HEK293 (cell line): ENCODE results near the gene PARVA.

Experiments used
- CTCF ChIA-PET: fragments of 350-600 bp; formaldehyde crosslinking; extraction: SDS; loops from one replicate; lab custom pipeline; 2021; ENCODE audit warnings: antibody characterized with exemption; lab: Yijun Ruan, JAX
- POLR2A ChIA-PET: fragments of 300-600 bp; formaldehyde crosslinking; extraction: SDS; loops from one replicate; lab custom pipeline; 2020; ENCODE audit warnings: antibody characterized with exemption, inconsistent platforms; lab: Yijun Ruan, JAX
- H3K27ac ChIP-seq: fragments of 200-500 bp; sonication (Bioruptor generic); 2 replicates; pipeline ENCODE4 v1.5.1; 2014; ENCODE audit warnings: low read depth, low read length, control low read depth, inconsistent platforms; ENCODE audit errors: extremely low read depth
- H3K36me3 ChIP-seq, 2 experiments: fragments of 200-500 bp in 1 of 2; sonication (Bioruptor generic) in 1 of 2; 1 replicate in 1 of 2; 2 replicates in 1 of 2; pipeline ENCODE4 v1.5.1; 2014 to 2017; ENCODE audit warnings: inconsistent platforms in 2 of 2, low read length in 2 of 2; ENCODE audit not compliant: control insufficient read depth in 2 of 2, insufficient read depth in 1 of 2
- H3K4me1 ChIP-seq: fragments of 200-500 bp; sonication (Bioruptor generic); 2 replicates; pipeline ENCODE4 v1.5.1; 2014; ENCODE audit warnings: mild to moderate bottlenecking, low read length, inconsistent platforms; ENCODE audit not compliant: control insufficient read depth, insufficient read depth
- H3K4me3 ChIP-seq: 2 replicates; pipeline ENCODE4 v1.5.1; 2011; ENCODE audit warnings: low read depth, mild to moderate bottlenecking, control low read depth, low read length, moderate library complexity
- H3K9me3 ChIP-seq: fragments of 200-500 bp; sonication (Bioruptor generic); 2 replicates; pipeline ENCODE4 v1.5.1; 2014; ENCODE audit warnings: low read depth, low read length, inconsistent platforms; ENCODE audit not compliant: control insufficient read depth, insufficient read depth
- FEZF1 ChIP-seq: fragments of 450-650 bp; formaldehyde crosslinking; IDR thresholded peaks from 2 replicates; pipeline ENCODE4 v1.5.1; 2016; ENCODE audit warnings: missing biosample characterization, missing genetic modification characterization
- MZF1 ChIP-seq: fragments of 450-650 bp; formaldehyde crosslinking; IDR thresholded peaks from 2 replicates; pipeline ENCODE4 v1.5.1; 2017; ENCODE audit warnings: missing biosample characterization, missing genetic modification characterization, borderline replicate concordance
- OSR2 ChIP-seq: fragments of 450-650 bp; formaldehyde crosslinking; IDR thresholded peaks from 2 replicates; pipeline ENCODE4 v1.5.1; 2016; ENCODE audit warnings: missing biosample characterization, missing genetic modification characterization
- RBAK ChIP-seq: fragments of 450-650 bp; formaldehyde crosslinking; IDR thresholded peaks from 2 replicates; pipeline ENCODE4 v1.5.1; 2016; ENCODE audit warnings: missing biosample characterization, missing genetic modification characterization
- REPIN1 ChIP-seq: fragments of 450-650 bp; formaldehyde crosslinking; IDR thresholded peaks from 2 replicates; pipeline ENCODE4 v1.5.1; 2017; ENCODE audit warnings: missing biosample characterization, missing genetic modification characterization, low read depth
- SETDB1 ChIP-seq: IDR thresholded peaks from one replicate; pipeline ENCODE4 v1.6.1; 2017; ENCODE audit warnings: mild to moderate bottlenecking, low read length, moderate library complexity, mixed read lengths; ENCODE audit not compliant: insufficient read length
- ZBTB17 ChIP-seq: fragments of 450-650 bp; formaldehyde crosslinking; IDR thresholded peaks from 2 replicates; pipeline ENCODE4 v1.5.1; 2016; ENCODE audit warnings: missing biosample characterization, missing genetic modification characterization
- ZNF184 ChIP-seq: fragments of 450-650 bp; IDR thresholded peaks from 2 replicates; pipeline ENCODE4 v1.5.1; 2018; ENCODE audit warnings: missing biosample characterization, mild to moderate bottlenecking, missing genetic modification characterization
- ZNF214 ChIP-seq: fragments of 450-650 bp; formaldehyde crosslinking; IDR thresholded peaks from 2 replicates; pipeline ENCODE4 v1.5.1; 2017; ENCODE audit warnings: missing biosample characterization, mild to moderate bottlenecking, missing genetic modification characterization, borderline replicate concordance
- ZNF223 ChIP-seq: fragments of 450-650 bp; formaldehyde crosslinking; IDR thresholded peaks from 2 replicates; pipeline ENCODE4 v1.5.1; 2016; ENCODE audit warnings: missing biosample characterization, missing genetic modification characterization
- ZNF366 ChIP-seq: fragments of 450-650 bp; formaldehyde crosslinking; conservative IDR thresholded peaks from 2 replicates; pipeline ENCODE4 v1.5.1; 2016; ENCODE audit warnings: missing biosample characterization, missing genetic modification characterization
- ZNF391 ChIP-seq: fragments of 450-650 bp; formaldehyde crosslinking; IDR thresholded peaks from 2 replicates; pipeline ENCODE4 v1.5.1; 2016; ENCODE audit warnings: low read depth, missing biosample characterization, missing genetic modification characterization, borderline replicate concordance
- ZNF398 ChIP-seq: fragments of 450-650 bp; formaldehyde crosslinking; IDR thresholded peaks from 2 replicates; pipeline ENCODE4 v1.5.1; 2017; ENCODE audit warnings: missing biosample characterization, missing genetic modification characterization
- ZNF488 ChIP-seq: fragments of 450-650 bp; formaldehyde crosslinking; IDR thresholded peaks from 2 replicates; pipeline ENCODE4 v1.5.1; 2016; ENCODE audit warnings: missing biosample characterization, missing genetic modification characterization
- ZNF510 ChIP-seq: fragments of 450-650 bp; formaldehyde crosslinking; IDR thresholded peaks from 2 replicates; pipeline ENCODE4 v1.5.1; 2018; ENCODE audit warnings: mild to moderate bottlenecking, missing genetic modification characterization, missing biosample characterization; ENCODE audit not compliant: insufficient replicate concordance
- ZNF529 ChIP-seq: fragments of 450-650 bp; formaldehyde crosslinking; IDR thresholded peaks from 2 replicates; pipeline ENCODE4 v1.5.1; 2017; ENCODE audit warnings: missing genetic modification characterization, missing biosample characterization; ENCODE audit not compliant: insufficient replicate concordance
- ZNF645 ChIP-seq: fragments of 450-650 bp; formaldehyde crosslinking; IDR thresholded peaks from 2 replicates; pipeline ENCODE4; 2016; ENCODE audit warnings: missing biosample characterization, missing genetic modification characterization
- ZNF664 ChIP-seq: fragments of 450-650 bp; formaldehyde crosslinking; IDR thresholded peaks from 2 replicates; pipeline ENCODE4 v1.5.1; 2016; ENCODE audit warnings: missing biosample characterization, missing genetic modification characterization
- ZNF776 ChIP-seq: fragments of 450-650 bp; formaldehyde crosslinking; IDR thresholded peaks from 2 replicates; pipeline ENCODE4 v1.5.0; 2017; ENCODE audit warnings: missing biosample characterization, missing genetic modification characterization, borderline replicate concordance
- ZNF791 ChIP-seq: fragments of 450-650 bp; formaldehyde crosslinking; IDR thresholded peaks from 2 replicates; pipeline ENCODE4 v1.5.1; 2016; ENCODE audit warnings: missing biosample characterization, missing genetic modification characterization
- ZNF843 ChIP-seq: fragments of 450-650 bp; formaldehyde crosslinking; IDR thresholded peaks from 2 replicates; pipeline ENCODE4 v1.5.1; 2016; ENCODE audit warnings: missing biosample characterization, missing genetic modification characterization
- ZSCAN16 ChIP-seq: fragments of 450-650 bp; formaldehyde crosslinking; IDR thresholded peaks from 2 replicates; pipeline ENCODE4 v1.5.1; 2016; ENCODE audit warnings: missing biosample characterization, missing genetic modification characterization
- TF ChIP-seq, protein P1 (sequence below): fragments of 450-650 bp; formaldehyde crosslinking; IDR thresholded peaks from 2 replicates; pipeline ENCODE4 v1.5.1; 2016; ENCODE audit warnings: missing biosample characterization, missing genetic modification characterization
- TF ChIP-seq, protein P2 (sequence below): fragments of 450-650 bp; formaldehyde crosslinking; IDR thresholded peaks from 2 replicates; pipeline ENCODE4 v1.5.1; 2016; ENCODE audit warnings: missing biosample characterization, missing genetic modification characterization

PARVA gene

GRCh38 chr11:12539572-12539971 is 162.2 kb downstream of the PARVA start (continued):
- TF ChIP-seq, protein P1, sequence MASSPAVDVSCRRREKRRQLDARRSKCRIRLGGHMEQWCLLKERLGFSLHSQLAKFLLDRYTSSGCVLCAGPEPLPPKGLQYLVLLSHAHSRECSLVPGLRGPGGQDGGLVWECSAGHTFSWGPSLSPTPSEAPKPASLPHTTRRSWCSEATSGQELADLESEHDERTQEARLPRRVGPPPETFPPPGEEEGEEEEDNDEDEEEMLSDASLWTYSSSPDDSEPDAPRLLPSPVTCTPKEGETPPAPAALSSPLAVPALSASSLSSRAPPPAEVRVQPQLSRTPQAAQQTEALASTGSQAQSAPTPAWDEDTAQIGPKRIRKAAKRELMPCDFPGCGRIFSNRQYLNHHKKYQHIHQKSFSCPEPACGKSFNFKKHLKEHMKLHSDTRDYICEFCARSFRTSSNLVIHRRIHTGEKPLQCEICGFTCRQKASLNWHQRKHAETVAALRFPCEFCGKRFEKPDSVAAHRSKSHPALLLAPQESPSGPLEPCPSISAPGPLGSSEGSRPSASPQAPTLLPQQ (tag by site-specific recombination): no peak
- no peak for TF ChIP-seq OSR2
- TF ChIP-seq ZNF214 (tag by site-specific recombination): no peak
- no peak for TF ChIP-seq ZNF488
- TF ChIP-seq, all 188 proteins: peak for 0

- no peaks in the 10 kb centered on the region for H3K4me1 ChIP-seq
- no peaks in the 10 kb centered on the region for H3K36me3 ChIP-seq
- ChIA-PET POLR2A (no interaction called here), CTCF (interaction anchor here (0.6 kb wide), 2 partner anchors 35 to 796 kb away, joined by 3 read pairs; no protein-coding TSS in a partner anchor)
- no peaks in the 10 kb centered on the region for H3K9me3 ChIP-seq
- TF ChIP-seq ZBTB17 (tag by site-specific recombination) (peak; percentile 89), RBAK (tag by site-specific recombination) (no peak), SETDB1 (no peak)
- TF ChIP-seq, all 188 proteins: peak for 1
- Histone ChIP-seq H3K4me3 (no peak overlapping the region), H3K27ac (no peak overlapping the region)
These were observed 162.8 kb downstream of the PARVA start for GRCh38 chr11:12540075-12540680.

- Histone ChIP-seq H3K36me3 (no peaks in the 10 kb centered on the region), H3K4me1 (no peaks in the 10 kb centered on the region), H3K27ac (no peak overlapping the region), H3K4me3 (no peak overlapping the region), H3K9me3 (no peaks in the 10 kb centered on the region)
- POLR2A ChIA-PET: no interaction called here
- CTCF ChIA-PET: no interaction called here
- TF ChIP-seq ZNF791 (tag by site-specific recombination) (no peak), ZNF776 (tag by site-specific recombination) (no peak), ZSCAN16 (tag by site-specific recombination) (no peak), REPIN1 (no peak), ZNF645 (tag by site-specific recombination) (no peak), ZNF366 (tag by site-specific recombination) (no peak), ZNF398 (no peak), ZNF223 (tag by site-specific recombination) (no peak), ZNF529 (no peak), ZNF184 (no peak), ZNF391 (tag by site-specific recombination) (no peak), ZNF510 (tag by site-specific recombination) (no peak), FEZF1 (no peak), ZNF843 (tag by site-specific recombination) (no peak), MZF1 (tag by site-specific recombination) (no peak), ZNF664 (tag by site-specific recombination) (no peak)
- TF ChIP-seq, protein P2, sequence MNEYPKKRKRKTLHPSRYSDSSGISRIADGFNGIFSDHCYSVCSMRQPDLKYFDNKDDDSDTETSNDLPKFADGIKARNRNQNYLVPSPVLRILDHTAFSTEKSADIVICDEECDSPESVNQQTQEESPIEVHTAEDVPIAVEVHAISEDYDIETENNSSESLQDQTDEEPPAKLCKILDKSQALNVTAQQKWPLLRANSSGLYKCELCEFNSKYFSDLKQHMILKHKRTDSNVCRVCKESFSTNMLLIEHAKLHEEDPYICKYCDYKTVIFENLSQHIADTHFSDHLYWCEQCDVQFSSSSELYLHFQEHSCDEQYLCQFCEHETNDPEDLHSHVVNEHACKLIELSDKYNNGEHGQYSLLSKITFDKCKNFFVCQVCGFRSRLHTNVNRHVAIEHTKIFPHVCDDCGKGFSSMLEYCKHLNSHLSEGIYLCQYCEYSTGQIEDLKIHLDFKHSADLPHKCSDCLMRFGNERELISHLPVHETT: no peak
These were observed 163.7 kb downstream of the PARVA start for GRCh38 chr11:12540913-12541582.
